Measurements from ENCODE around the gene STUM. TPM values are rescaled to one million over a fixed set of nuclear protein-coding genes. Genes with fewer than 3 reads are reported as not detected.

Gene STUM
- polyA plus RNA-seq, 1 experiment, result not detected

DNA sequence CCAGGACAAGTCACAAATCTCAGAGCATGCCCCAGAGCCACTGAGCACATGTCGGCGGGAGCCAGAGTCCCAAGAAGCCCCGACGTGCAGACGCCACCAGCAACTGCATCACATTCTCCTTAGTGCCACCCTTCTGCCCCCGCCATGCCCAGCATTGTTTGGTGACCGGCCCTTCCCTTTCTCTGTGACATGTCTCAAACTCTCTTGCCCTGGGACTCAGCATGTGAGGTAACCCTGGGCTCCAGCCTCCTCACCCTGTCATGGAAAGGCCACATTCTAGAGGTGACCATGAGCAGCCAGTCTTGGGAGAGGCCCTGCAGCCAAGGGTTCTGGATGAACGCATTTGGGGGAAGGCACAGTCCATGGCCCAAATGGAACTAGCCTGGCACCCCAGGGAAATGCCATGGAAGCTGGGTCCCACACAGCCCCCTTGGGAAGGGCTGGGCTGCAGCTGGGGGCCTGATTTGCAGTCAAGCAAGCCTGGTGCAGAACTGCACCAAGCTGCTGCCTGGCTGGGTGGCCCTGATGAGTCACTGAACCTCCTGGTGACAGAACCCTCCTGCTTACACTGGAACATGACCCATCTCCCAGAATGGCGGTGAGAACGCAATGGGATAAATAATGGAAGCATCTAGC is 96.1 kb downstream of the STUM start:
- POLR2A ChIA-PET, result no interaction called here
- Histone ChIP-seq H3K27me3 (ENCODE audit: control insufficient read depth, insufficient read depth, low read length) (no peaks in the 10 kb centered on the region), H3K36me3 (ENCODE audit: control insufficient read depth, insufficient read depth, low read length) (no peaks in the 10 kb centered on the region; the same call in 1 of the 2 replicates), H3K4me3 (ENCODE audit: low read depth, low read length) (no peak overlapping the region)
- TF ChIP-seq, protein P1, sequence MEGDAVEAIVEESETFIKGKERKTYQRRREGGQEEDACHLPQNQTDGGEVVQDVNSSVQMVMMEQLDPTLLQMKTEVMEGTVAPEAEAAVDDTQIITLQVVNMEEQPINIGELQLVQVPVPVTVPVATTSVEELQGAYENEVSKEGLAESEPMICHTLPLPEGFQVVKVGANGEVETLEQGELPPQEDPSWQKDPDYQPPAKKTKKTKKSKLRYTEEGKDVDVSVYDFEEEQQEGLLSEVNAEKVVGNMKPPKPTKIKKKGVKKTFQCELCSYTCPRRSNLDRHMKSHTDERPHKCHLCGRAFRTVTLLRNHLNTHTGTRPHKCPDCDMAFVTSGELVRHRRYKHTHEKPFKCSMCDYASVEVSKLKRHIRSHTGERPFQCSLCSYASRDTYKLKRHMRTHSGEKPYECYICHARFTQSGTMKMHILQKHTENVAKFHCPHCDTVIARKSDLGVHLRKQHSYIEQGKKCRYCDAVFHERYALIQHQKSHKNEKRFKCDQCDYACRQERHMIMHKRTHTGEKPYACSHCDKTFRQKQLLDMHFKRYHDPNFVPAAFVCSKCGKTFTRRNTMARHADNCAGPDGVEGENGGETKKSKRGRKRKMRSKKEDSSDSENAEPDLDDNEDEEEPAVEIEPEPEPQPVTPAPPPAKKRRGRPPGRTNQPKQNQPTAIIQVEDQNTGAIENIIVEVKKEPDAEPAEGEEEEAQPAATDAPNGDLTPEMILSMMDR (IDR thresholded peaks at IDR 0.05; ENCODE audit: insufficient read depth, low read depth, low read length), result no peak
- CTCF ChIA-PET, result interaction anchor here (2.8 kb wide), 1 partner anchor 184 kb away, joined by 11 read pairs; no protein-coding TSS in a partner anchor
- no peak for DNase-seq (ENCODE audit: low read depth)

DNA sequence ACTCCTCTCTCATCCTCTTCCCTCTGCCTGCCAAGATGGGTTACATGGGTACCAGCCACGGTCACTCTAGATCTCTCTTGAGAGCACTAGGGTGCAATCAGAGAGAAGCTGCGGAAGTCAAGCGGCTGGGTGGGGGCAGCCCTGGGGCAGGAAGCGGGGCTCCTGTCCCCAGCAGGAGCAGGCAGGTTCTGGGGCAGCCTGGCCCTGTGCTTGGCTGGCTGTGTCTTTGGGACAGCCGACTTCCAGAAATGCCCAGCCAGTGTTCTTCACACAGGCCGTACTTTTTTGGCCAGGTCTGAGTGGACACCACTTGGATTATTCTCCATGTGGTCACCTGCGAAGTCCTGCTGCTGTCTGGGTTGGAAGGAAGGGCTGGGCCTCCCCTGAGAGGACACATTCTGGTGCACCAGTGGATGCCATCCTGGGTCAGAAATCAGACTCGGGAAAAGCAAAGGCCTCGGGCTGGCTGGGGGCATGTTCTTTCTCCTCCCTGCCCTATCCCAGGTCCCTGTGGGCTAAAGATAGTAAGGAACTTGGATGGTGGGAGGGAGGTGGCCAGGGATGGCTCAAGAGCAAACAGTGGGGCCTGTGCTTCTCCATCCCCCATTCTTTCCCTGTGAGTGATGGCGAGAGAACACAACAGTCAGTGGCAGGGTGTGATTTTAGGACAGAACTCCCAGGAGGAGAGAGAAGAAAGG is 96.9 kb downstream of the STUM start:
- DNase-seq (ENCODE audit: low read depth), result no peak
- Histone ChIP-seq H3K36me3 (ENCODE audit: control insufficient read depth, insufficient read depth, low read length) (no peaks in the 10 kb centered on the region; the same call in 1 of the 2 replicates), H3K27me3 (ENCODE audit: control insufficient read depth, insufficient read depth, low read length) (no peaks in the 10 kb centered on the region), H3K4me3 (ENCODE audit: low read depth, low read length) (no peak overlapping the region)
- ChIA-PET CTCF (interaction anchor here (1.0 to 2.8 kb wide), 2 partner anchors 9 to 183 kb away, joined by 3 to 11 read pairs; no protein-coding TSS in a partner anchor), POLR2A (interaction anchor here (0.6 kb wide), 1 partner anchor 683 kb away, joined by 3 read pairs; no protein-coding TSS in a partner anchor)
- TF ChIP-seq, protein P1 (IDR thresholded peaks at IDR 0.05; ENCODE audit: insufficient read depth, low read depth, low read length), result no peak

DNA sequence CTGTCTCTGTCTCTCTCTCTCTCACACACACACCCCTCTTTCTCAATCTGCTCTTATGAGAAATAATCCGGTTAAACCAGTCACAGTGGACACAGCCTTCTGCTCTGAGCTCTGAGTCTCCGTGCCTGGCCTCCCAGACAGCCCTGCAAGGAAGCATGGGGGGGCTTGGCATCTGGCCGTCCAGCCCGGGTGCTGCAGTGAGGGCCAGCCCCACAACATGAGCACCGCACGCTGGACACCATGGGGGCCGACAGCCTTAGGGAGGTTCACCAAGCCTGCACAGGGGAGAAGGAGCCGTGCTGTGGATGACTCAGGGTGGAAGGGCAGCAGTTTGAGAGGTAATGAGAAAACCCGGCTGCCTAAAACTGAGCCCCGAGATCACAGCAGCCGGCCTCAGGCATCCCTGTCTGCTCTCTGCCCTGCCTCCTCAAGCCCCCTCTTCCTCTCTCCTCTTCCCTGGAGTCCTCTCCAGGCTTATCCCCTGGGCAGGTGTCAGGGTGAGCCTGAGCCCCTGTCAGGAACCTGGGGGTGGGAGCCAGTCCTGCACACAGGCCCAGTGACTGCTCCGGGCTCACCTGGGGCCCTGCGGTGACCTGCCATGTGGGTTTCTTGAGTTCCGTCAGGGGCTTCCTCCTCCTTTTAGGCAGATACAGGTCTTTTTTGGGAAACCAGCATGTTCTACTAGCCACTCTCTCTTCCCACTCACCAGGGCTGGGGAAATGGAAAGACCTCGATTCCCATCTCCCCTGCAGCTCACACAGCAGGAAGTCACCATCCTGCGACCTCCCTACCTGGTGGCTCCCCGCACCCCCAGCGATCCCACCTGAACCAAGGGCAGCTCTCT is 97.7 kb downstream of the STUM start:
- Histone ChIP-seq H3K36me3 (ENCODE audit: control insufficient read depth, insufficient read depth, low read length) (no peaks in the 10 kb centered on the region; the same call in 1 of the 2 replicates), H3K27me3 (ENCODE audit: control insufficient read depth, insufficient read depth, low read length) (no peaks in the 10 kb centered on the region), H3K4me3 (ENCODE audit: low read depth, low read length) (no peak overlapping the region)
- POLR2A ChIA-PET, result interaction anchor here (0.6 kb wide), 1 partner anchor 682 kb away, joined by 3 read pairs; no protein-coding TSS in a partner anchor
- CTCF ChIA-PET, result interaction anchor here (0.6 to 2.4 kb wide), 3 partner anchors 10 to 39 kb away, joined by 3 to 14 read pairs (median 3); no protein-coding TSS in a partner anchor
- TF ChIP-seq, protein P1 (IDR thresholded peaks at IDR 0.05; ENCODE audit: insufficient read depth, low read depth, low read length), result no peak
- DNase-seq (ENCODE audit: low read depth), result no peak

DNA sequence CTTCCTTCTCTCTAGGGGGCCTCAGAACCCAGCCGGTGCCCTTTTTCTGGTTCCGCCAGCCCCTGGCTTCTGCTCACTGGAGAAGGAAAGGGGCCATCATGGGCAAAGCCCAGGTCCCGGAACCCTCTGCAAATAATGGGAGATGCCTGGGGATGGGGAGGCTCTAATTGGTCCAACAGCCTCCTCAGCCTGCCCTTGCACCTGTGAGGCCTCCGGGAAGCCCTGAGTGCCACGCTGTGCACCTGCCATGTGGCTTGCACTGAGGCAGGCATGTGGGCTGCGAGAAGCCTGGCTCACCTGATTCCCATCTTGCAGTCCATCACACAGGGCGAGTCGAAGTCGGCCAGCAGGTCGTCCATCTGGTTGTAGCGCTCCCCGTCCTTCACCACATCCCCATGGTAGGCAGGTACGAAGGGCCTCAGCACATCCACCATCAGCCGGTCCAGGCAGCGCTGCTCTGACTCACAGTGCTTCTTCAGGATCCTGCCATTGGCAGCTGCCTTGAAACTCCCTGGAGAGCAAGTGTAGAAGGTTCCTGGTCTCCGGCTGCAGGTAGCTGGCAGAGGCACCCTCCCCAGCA is 98.4 kb downstream of the STUM start:
- ChIA-PET POLR2A (no interaction called here), CTCF (interaction anchor here (0.6 to 2.4 kb wide), 5 partner anchors 9 to 181 kb away, joined by 3 to 14 read pairs (median 4); no protein-coding TSS in a partner anchor)
- Histone ChIP-seq H3K36me3 (ENCODE audit: control insufficient read depth, insufficient read depth, low read length) (no peaks in the 10 kb centered on the region; the same call in 1 of the 2 replicates), H3K4me3 (ENCODE audit: low read depth, low read length) (no peak overlapping the region), H3K27me3 (ENCODE audit: control insufficient read depth, insufficient read depth, low read length) (no peaks in the 10 kb centered on the region)
- TF ChIP-seq, protein P1 (IDR thresholded peaks at IDR 0.05; ENCODE audit: insufficient read depth, low read depth, low read length), result no peak
- no peak for DNase-seq (ENCODE audit: low read depth)

All from BJ (cell line).